ENCODE data around the gene FMR1NB. TPM values are rescaled to one million over a fixed set of nuclear protein-coding genes. Genes with fewer than 3 reads are reported as not detected.

Gene FMR1NB
- total and polyA plus RNA-seq, 11 donors: not detected

GRCh38 chrX:147948531-147948930 is 32.6 kb upstream of the FMR1NB start:
- 82 to 98% (median 89%) methylated on average over 7 of the region's 7 CpGs for WGBS, 4 donors
- H3K27me3 ChIP-seq: no peaks in the 10 kb centered on the region
- no peaks in the 10 kb centered on the region for H3K4me1 ChIP-seq
- peaks cover 0 to 67% (median 55%) of the 10 kb centered on the region in 9 donors for H3K36me3 ChIP-seq
- no peak overlapping the region for H3K27ac ChIP-seq
- TF ChIP-seq CTCF (IDR thresholded peaks at IDR 0.05) (no peak), POLR2A (IDR thresholded peaks at IDR 0.05) (no peak)
- no peak overlapping the region for H3K4me3 ChIP-seq
- no peaks in the 10 kb centered on the region for H3K9me3 ChIP-seq
- intact Hi-C loops (cut with DNase I): no loop called here
- no peak for DNase-seq
- ATAC-seq: no peak

- 83 to 97% (median 92%) methylated on average over 1 of the region's 1 CpG for WGBS, 4 donors
- H3K27me3 ChIP-seq: no peaks in the 10 kb centered on the region
- intact Hi-C loops (cut with DNase I): no loop called here
- peaks cover 0 to 48% (median 37%) of the 10 kb centered on the region in 9 donors for H3K36me3 ChIP-seq
- H3K27ac ChIP-seq: no peak overlapping the region
- TF ChIP-seq CTCF (IDR thresholded peaks at IDR 0.05) (no peak), POLR2A (IDR thresholded peaks at IDR 0.05) (no peak)
- ATAC-seq: no peak
- H3K4me1 ChIP-seq: no peaks in the 10 kb centered on the region
- DNase-seq: no peak
- no peaks in the 10 kb centered on the region for H3K9me3 ChIP-seq
- no peak overlapping the region for H3K4me3 ChIP-seq
Measured at GRCh38 chrX:147950352-147950751, 30.8 kb upstream of the FMR1NB start.

- no peak for ATAC-seq
- H3K27ac ChIP-seq: no peak overlapping the region
- peak in 1 of 5 donors; percentile 23 for DNase-seq
Measured at GRCh38 chrX:147953976-147954375, 27.2 kb upstream of the FMR1NB start.

GRCh38 chrX:147957291-147957690 is 23.8 kb upstream of the FMR1NB start:
- Histone ChIP-seq H3K27me3 (no peaks in the 10 kb centered on the region), H3K27ac (no peak overlapping the region), H3K36me3 (no peaks in the 10 kb centered on the region), H3K9me3 (no peaks in the 10 kb centered on the region), H3K4me1 (no peaks in the 10 kb centered on the region), H3K4me3 (no peak overlapping the region)
- DNase-seq (no peak), ATAC-seq (peak in 1 of 4 donors; percentile 22)
- WGBS, 4 donors: 51 to 82% (median 63%) methylated on average over 2 of the region's 2 CpGs
- TF ChIP-seq POLR2A (IDR thresholded peaks at IDR 0.05) (no peak), CTCF (IDR thresholded peaks at IDR 0.05) (no peak)
- intact Hi-C loops (cut with DNase I): no loop called here

More at GRCh38 chrX:147953976-147954375, 27.2 kb upstream of the FMR1NB start:
- no peaks in the 10 kb centered on the region for H3K27me3 ChIP-seq
- H3K4me1 ChIP-seq: no peaks in the 10 kb centered on the region
- no peak overlapping the region for H3K4me3 ChIP-seq
- peaks cover 0 to 16% (median 5%) of the 10 kb centered on the region in 9 donors for H3K36me3 ChIP-seq
- WGBS, 4 donors: 10 to 77% (median 61%) methylated on average over 2 of the region's 2 CpGs
- no peaks in the 10 kb centered on the region for H3K9me3 ChIP-seq
- intact Hi-C loops (cut with DNase I): no loop called here
- TF ChIP-seq POLR2A (IDR thresholded peaks at IDR 0.05): no peak
- TF ChIP-seq CTCF (IDR thresholded peaks at IDR 0.05): no peak
